ENCODE measurements around the gene SUCNR1. TPM values are rescaled to one million over a fixed set of nuclear protein-coding genes. Genes with fewer than 3 reads are reported as not detected.

Gene SUCNR1
- total and polyA plus RNA-seq, 12 donors: 0.08 to 4.9 (median 1.6) TPM

- intact Hi-C loops (cut with DNase I): loop anchor here in 1 of 2 donors (10.0 kb wide), 1 partner anchor 254 kb away; no protein-coding TSS in a partner anchor
- Histone ChIP-seq H3K36me3 (replicated peaks in 1 of 2) (no peaks in the 10 kb centered on the region), H3K27ac (no peak overlapping the region), H3K9me3 (replicated peaks in 1 of 3) (no peaks in the 10 kb centered on the region), H3K4me3 (no peak overlapping the region), H3K27me3 (no peaks in the 10 kb centered on the region), H3K4me1 (replicated peaks in 1 of 2) (peaks cover 0 to 6% of the 10 kb centered on the region in 2 donors)
- 45 to 57% (median 49%) methylated on average over 5 of the region's 5 CpGs for WGBS, 4 donors
- no peak for DNase-seq
- no peak for TF ChIP-seq POLR2A (IDR thresholded peaks at IDR 0.05)
- peak; percentile 45 to 82 (median 76) for TF ChIP-seq CTCF (IDR thresholded peaks at IDR 0.05)
Observed at GRCh38 chr3:151918253-151919029, 45.0 kb downstream of the SUCNR1 start.

- Histone ChIP-seq H3K27ac (no peak overlapping the region), H3K36me3 (replicated peaks in 1 of 2) (no peaks in the 10 kb centered on the region), H3K4me1 (replicated peaks in 1 of 2) (peaks cover 3 to 12% of the 10 kb centered on the region in 2 donors), H3K4me3 (no peak overlapping the region), H3K9me3 (replicated peaks in 1 of 3) (no peaks in the 10 kb centered on the region), H3K27me3 (no peaks in the 10 kb centered on the region)
- no peak for TF ChIP-seq POLR2A (IDR thresholded peaks at IDR 0.05)
- TF ChIP-seq CTCF (IDR thresholded peaks at IDR 0.05): no peak
- intact Hi-C loops (cut with DNase I): loop anchor here in 1 of 2 donors (10.0 kb wide), 1 partner anchor 254 kb away; no protein-coding TSS in a partner anchor
- DNase-seq: no peak
- 64 to 79% (median 66%) methylated on average over 2 of the region's 2 CpGs for WGBS, 4 donors
Observed at GRCh38 chr3:151919030-151919328, 45.5 kb downstream of the SUCNR1 start.

- peaks cover 8 to 13% of the 10 kb centered on the region in 2 donors for H3K4me1 ChIP-seq (replicated peaks in 1 of 2)
- DNase-seq: no peak
- intact Hi-C loops (cut with DNase I): loop anchor here in 1 of 2 donors (10.0 kb wide), 1 partner anchor 255 kb away; no protein-coding TSS in a partner anchor
- no peak overlapping the region for H3K27ac ChIP-seq
- 74 to 90% (median 77%) methylated on average over 3 of the region's 3 CpGs for WGBS, 4 donors
- H3K27me3 ChIP-seq: no peaks in the 10 kb centered on the region
- H3K9me3 ChIP-seq (replicated peaks in 1 of 3): no peaks in the 10 kb centered on the region
- no peak for TF ChIP-seq POLR2A (IDR thresholded peaks at IDR 0.05)
- no peak for TF ChIP-seq CTCF (IDR thresholded peaks at IDR 0.05)
- no peaks in the 10 kb centered on the region for H3K36me3 ChIP-seq (replicated peaks in 1 of 2)
- no peak overlapping the region for H3K4me3 ChIP-seq
Observed at GRCh38 chr3:151919446-151919845, 46.0 kb downstream of the SUCNR1 start.

GRCh38 chr3:151923901-151924300, 50.5 kb downstream of the SUCNR1 start:
- 3 to 17% (median 9%) methylated on average over 1 of the region's 1 CpG for WGBS, 4 donors

More at GRCh38 chr3:151923901-151924300, 50.5 kb downstream of the SUCNR1 start:
- Histone ChIP-seq H3K27me3 (no peaks in the 10 kb centered on the region), H3K9me3 (replicated peaks in 1 of 3) (no peaks in the 10 kb centered on the region), H3K27ac (no peak overlapping the region), H3K4me3 (no peak overlapping the region), H3K36me3 (replicated peaks in 1 of 2) (no peaks in the 10 kb centered on the region), H3K4me1 (replicated peaks in 1 of 2) (peaks cover 9% of the 10 kb centered on the region in 2 donors)
- no peak for DNase-seq
- TF ChIP-seq POLR2A (IDR thresholded peaks at IDR 0.05) (no peak), CTCF (IDR thresholded peaks at IDR 0.05) (no peak)
- intact Hi-C loops (cut with DNase I): loop anchor here in 1 of 2 donors (10.0 kb wide), 1 partner anchor 489 kb away; no protein-coding TSS in a partner anchor

Data from adrenal gland (tissue), 12 donors.